ENCODE results near the gene TMEM50B. TPM values are rescaled to one million over a fixed set of nuclear protein-coding genes. Genes with fewer than 3 reads are reported as not detected.

Gene TMEM50B
- total and polyA plus RNA-seq, 2 experiments from 2014 or later, result 25.1 to 26.1 TPM

DNA sequence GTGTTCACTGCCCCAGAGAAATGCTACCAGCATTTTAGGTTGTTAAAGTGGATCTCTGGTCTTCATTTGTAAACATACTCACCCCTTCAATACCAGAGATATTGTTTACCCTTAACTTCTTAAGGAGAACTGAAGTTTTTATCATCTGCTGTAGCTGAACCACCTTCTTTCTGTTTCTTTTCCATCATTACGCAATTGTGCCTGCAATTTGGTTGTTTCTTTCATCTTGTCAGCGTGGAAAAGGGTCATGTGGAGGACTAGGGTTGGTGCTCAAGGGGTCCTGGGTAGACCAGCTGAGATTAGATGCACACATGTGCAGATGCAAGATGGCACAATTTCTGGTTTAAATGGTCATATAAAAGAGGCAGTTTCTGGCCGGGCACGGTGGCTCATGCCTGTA, 39.1 kb upstream of the TMEM50B start (continued):
- TF ChIP-seq, protein P1, sequence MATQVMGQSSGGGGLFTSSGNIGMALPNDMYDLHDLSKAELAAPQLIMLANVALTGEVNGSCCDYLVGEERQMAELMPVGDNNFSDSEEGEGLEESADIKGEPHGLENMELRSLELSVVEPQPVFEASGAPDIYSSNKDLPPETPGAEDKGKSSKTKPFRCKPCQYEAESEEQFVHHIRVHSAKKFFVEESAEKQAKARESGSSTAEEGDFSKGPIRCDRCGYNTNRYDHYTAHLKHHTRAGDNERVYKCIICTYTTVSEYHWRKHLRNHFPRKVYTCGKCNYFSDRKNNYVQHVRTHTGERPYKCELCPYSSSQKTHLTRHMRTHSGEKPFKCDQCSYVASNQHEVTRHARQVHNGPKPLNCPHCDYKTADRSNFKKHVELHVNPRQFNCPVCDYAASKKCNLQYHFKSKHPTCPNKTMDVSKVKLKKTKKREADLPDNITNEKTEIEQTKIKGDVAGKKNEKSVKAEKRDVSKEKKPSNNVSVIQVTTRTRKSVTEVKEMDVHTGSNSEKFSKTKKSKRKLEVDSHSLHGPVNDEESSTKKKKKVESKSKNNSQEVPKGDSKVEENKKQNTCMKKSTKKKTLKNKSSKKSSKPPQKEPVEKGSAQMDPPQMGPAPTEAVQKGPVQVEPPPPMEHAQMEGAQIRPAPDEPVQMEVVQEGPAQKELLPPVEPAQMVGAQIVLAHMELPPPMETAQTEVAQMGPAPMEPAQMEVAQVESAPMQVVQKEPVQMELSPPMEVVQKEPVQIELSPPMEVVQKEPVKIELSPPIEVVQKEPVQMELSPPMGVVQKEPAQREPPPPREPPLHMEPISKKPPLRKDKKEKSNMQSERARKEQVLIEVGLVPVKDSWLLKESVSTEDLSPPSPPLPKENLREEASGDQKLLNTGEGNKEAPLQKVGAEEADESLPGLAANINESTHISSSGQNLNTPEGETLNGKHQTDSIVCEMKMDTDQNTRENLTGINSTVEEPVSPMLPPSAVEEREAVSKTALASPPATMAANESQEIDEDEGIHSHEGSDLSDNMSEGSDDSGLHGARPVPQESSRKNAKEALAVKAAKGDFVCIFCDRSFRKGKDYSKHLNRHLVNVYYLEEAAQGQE (IDR thresholded peaks at IDR 0.05; ENCODE audit: unreplicated experiment), result no peak
- no peak for TF ChIP-seq NANOG (IDR thresholded peaks at IDR 0.05; ENCODE audit: borderline replicate concordance)

DNA sequence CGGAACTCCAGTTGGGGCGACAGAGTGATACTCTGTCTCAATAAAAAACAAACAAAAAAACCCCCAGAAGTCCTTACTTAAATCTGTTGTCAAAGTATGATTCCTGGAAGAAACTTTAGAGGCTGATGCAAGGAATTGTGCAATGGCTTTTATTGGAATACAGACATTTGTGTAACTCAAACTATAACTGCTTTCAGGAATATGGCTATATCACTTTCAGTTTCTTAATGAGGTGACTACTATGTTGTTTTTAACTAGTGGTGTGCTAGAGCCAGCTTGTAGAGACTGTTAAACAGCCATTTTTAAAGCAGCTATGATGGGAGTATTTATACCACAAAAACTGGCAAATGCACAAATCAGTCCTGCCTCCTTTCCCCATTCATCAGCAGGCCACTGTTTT, 34.5 kb upstream of the TMEM50B start:
- Histone ChIP-seq H3K79me2 (replicated peaks; ENCODE audit: insufficient read depth) (no peaks in the 10 kb centered on the region), H3K27me3 (ENCODE audit: insufficient read depth) (no peaks in the 10 kb centered on the region), H3K4me2 (no peak overlapping the region), H3F3A (replicated peaks; ENCODE audit: low read depth) (peaks cover 23% of the 10 kb centered on the region), H3K27ac (ENCODE audit: low read depth) (no peak overlapping the region; the same call in 1 of the 2 replicates), H3K4me1 (ENCODE audit: insufficient read depth) (no peaks in the 10 kb centered on the region), H3K9me2 (ENCODE audit: insufficient read depth) (no peaks in the 10 kb centered on the region), H2AFZ (no peak overlapping the region), H4K20me1 (replicated peaks; ENCODE audit: insufficient read depth) (peaks cover 6% of the 10 kb centered on the region; the same call in 1 of the 2 replicates), H3K4me3 (no peak overlapping the region), H3K36me3 (ENCODE audit: insufficient read depth) (peaks cover 94% of the 10 kb centered on the region)
- Mint-ChIP-seq H3K9me3 (no peaks in the 10 kb centered on the region; the same call in 2 of the 3 replicates), H3K27me3 (ENCODE audit: insufficient read depth, low read depth, poor library complexity) (peaks cover 2% of the 10 kb centered on the region), H3K36me3 (ENCODE audit: low read depth) (peaks cover 94% of the 10 kb centered on the region), H3K27ac (no peak overlapping the region), H3K4me3 (no peak overlapping the region), H3K4me1 (no peaks in the 10 kb centered on the region)
- no peak for DNase-seq (ENCODE audit: low spot score)
- no peak for ATAC-seq
- no peak for TF ChIP-seq EZH2 (IDR thresholded peaks at IDR 0.05; ENCODE audit: low read depth, unreplicated experiment)
- no peak for TF ChIP-seq NANOG (IDR thresholded peaks at IDR 0.05; ENCODE audit: borderline replicate concordance)
- TF ChIP-seq ZNF331 (CRISPR knock-in tag; IDR thresholded peaks at IDR 0.05; ENCODE audit: low read depth), result no peak
- TF ChIP-seq ZNF114 (CRISPR knock-in tag; IDR thresholded peaks at IDR 0.05), result no peak
- TF ChIP-seq, protein P1 (IDR thresholded peaks at IDR 0.05; ENCODE audit: unreplicated experiment), result no peak
- TF ChIP-seq EZH2phosphoT487 (IDR thresholded peaks at IDR 0.05; ENCODE audit: unreplicated experiment), result no peak
- TF ChIP-seq, protein P2, sequence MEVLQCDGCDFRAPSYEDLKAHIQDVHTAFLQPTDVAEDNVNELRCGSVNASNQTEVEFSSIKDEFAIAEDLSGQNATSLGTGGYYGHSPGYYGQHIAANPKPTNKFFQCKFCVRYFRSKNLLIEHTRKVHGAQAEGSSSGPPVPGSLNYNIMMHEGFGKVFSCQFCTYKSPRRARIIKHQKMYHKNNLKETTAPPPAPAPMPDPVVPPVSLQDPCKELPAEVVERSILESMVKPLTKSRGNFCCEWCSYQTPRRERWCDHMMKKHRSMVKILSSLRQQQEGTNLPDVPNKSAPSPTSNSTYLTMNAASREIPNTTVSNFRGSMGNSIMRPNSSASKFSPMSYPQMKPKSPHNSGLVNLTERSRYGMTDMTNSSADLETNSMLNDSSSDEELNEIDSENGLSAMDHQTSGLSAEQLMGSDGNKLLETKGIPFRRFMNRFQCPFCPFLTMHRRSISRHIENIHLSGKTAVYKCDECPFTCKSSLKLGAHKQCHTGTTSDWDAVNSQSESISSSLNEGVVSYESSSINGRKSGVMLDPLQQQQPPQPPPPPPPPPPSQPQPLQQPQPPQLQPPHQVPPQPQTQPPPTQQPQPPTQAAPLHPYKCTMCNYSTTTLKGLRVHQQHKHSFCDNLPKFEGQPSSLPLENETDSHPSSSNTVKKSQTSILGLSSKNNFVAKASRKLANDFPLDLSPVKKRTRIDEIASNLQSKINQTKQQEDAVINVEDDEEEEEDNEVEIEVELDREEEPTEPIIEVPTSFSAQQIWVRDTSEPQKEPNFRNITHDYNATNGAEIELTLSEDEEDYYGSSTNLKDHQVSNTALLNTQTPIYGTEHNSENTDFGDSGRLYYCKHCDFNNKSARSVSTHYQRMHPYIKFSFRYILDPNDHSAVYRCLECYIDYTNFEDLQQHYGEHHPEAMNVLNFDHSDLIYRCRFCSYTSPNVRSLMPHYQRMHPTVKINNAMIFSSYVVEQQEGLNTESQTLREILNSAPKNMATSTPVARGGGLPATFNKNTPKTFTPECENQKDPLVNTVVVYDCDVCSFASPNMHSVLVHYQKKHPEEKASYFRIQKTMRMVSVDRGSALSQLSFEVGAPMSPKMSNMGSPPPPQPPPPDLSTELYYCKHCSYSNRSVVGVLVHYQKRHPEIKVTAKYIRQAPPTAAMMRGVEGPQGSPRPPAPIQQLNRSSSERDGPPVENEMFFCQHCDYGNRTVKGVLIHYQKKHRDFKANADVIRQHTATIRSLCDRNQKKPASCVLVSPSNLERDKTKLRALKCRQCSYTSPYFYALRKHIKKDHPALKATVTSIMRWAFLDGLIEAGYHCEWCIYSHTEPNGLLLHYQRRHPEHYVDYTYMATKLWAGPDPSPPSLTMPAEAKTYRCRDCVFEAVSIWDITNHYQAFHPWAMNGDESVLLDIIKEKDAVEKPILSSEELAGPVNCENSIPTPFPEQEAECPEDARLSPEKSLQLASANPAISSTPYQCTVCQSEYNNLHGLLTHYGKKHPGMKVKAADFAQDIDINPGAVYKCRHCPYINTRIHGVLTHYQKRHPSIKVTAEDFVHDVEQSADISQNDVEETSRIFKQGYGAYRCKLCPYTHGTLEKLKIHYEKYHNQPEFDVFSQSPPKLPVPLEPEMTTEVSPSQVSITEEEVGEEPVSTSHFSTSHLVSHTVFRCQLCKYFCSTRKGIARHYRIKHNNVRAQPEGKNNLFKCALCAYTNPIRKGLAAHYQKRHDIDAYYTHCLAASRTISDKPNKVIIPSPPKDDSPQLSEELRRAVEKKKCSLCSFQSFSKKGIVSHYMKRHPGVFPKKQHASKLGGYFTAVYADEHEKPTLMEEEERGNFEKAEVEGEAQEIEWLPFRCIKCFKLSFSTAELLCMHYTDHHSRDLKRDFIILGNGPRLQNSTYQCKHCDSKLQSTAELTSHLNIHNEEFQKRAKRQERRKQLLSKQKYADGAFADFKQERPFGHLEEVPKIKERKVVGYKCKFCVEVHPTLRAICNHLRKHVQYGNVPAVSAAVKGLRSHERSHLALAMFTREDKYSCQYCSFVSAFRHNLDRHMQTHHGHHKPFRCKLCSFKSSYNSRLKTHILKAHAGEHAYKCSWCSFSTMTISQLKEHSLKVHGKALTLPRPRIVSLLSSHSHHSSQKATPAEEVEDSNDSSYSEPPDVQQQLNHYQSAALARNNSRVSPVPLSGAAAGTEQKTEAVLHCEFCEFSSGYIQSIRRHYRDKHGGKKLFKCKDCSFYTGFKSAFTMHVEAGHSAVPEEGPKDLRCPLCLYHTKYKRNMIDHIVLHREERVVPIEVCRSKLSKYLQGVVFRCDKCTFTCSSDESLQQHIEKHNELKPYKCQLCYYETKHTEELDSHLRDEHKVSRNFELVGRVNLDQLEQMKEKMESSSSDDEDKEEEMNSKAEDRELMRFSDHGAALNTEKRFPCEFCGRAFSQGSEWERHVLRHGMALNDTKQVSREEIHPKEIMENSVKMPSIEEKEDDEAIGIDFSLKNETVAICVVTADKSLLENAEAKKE (CRISPR knock-in tag; IDR thresholded peaks at IDR 0.05), result no peak
- TF ChIP-seq JUNB (IDR thresholded peaks at IDR 0.05; ENCODE audit: unreplicated experiment), result no peak
- no peak for TF ChIP-seq CREB1 (CRISPR knock-in tag; IDR thresholded peaks at IDR 0.05; ENCODE audit: low read depth)
- no peak for TF ChIP-seq STAT1 (IDR thresholded peaks at IDR 0.05; ENCODE audit: unreplicated experiment)

All from GM23338 (cell line).